Measurements from ENCODE around the gene ANKUB1.

DNA sequence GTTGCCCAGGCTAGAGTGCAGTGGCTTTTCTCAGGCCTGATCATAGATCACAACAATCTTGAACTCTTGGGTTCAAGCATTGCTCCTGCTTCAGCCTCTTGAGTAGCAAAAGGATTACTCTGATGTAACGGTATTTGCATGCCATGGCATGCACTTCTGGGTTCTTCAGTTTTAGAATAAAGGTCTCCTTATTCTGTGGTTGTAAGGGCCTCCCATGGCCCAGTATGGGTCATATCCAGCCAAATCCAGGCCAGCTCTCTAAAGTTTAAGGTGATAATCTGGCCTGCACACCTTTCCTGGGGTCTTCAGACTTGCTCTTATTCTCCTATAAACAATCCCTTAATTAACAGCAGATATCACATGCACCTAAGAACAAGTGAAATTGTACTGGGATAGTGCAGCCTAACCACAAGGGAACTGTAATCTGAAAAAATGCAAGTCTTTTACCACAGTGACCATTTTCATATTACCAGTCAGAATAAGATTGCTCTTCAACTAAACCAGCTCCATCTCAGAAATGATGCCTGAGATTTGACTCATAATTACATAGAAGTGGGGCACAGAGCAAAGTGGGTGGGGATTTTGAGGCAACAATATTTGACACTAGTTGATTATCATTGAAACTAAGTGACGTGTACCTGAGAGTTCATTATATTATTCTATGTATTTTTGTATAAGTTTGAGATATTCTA lies 65.5 kb downstream of the ANKUB1 start:
- TF ChIP-seq, protein P1, sequence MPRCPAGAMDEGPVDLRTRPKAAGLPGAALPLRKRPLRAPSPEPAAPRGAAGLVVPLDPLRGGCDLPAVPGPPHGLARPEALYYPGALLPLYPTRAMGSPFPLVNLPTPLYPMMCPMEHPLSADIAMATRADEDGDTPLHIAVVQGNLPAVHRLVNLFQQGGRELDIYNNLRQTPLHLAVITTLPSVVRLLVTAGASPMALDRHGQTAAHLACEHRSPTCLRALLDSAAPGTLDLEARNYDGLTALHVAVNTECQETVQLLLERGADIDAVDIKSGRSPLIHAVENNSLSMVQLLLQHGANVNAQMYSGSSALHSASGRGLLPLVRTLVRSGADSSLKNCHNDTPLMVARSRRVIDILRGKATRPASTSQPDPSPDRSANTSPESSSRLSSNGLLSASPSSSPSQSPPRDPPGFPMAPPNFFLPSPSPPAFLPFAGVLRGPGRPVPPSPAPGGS (IDR thresholded peaks at IDR 0.05): no peak
- TF ChIP-seq, protein P2, sequence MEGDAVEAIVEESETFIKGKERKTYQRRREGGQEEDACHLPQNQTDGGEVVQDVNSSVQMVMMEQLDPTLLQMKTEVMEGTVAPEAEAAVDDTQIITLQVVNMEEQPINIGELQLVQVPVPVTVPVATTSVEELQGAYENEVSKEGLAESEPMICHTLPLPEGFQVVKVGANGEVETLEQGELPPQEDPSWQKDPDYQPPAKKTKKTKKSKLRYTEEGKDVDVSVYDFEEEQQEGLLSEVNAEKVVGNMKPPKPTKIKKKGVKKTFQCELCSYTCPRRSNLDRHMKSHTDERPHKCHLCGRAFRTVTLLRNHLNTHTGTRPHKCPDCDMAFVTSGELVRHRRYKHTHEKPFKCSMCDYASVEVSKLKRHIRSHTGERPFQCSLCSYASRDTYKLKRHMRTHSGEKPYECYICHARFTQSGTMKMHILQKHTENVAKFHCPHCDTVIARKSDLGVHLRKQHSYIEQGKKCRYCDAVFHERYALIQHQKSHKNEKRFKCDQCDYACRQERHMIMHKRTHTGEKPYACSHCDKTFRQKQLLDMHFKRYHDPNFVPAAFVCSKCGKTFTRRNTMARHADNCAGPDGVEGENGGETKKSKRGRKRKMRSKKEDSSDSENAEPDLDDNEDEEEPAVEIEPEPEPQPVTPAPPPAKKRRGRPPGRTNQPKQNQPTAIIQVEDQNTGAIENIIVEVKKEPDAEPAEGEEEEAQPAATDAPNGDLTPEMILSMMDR (IDR thresholded peaks at IDR 0.05): no peak
- TF ChIP-seq CHD2 (IDR thresholded peaks at IDR 0.05; ENCODE audit: low read length, partially characterized antibody) (no peak), EP300 (IDR thresholded peaks at IDR 0.05) (no peak), CEBPB (IDR thresholded peaks at IDR 0.05) (no peak), RCOR1 (IDR thresholded peaks at IDR 0.05; ENCODE audit: low read depth, low read length) (no peak), SMC3 (IDR thresholded peaks at IDR 0.05) (no peak), POLR2A (IDR thresholded peaks at IDR 0.05; ENCODE audit: low read length) (no peak), RFX5 (IDR thresholded peaks at IDR 0.05) (no peak)
- TF ChIP-seq, protein P3, sequence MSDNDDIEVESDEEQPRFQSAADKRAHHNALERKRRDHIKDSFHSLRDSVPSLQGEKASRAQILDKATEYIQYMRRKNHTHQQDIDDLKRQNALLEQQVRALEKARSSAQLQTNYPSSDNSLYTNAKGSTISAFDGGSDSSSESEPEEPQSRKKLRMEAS (IDR thresholded peaks at IDR 0.05): no peak
- TF ChIP-seq, protein P4, sequence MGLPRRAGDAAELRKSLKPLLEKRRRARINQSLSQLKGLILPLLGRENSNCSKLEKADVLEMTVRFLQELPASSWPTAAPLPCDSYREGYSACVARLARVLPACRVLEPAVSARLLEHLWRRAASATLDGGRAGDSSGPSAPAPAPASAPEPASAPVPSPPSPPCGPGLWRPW (IDR thresholded peaks at IDR 0.05): no peak
